HepG2 (cell line): Measurements from ENCODE around the gene E2F3. TPM values are rescaled to one million over a fixed set of nuclear protein-coding genes. Genes with fewer than 3 reads are reported as not detected.
A peak's percentile ranks its signal among the peaks of the same experiment; 100 is the strongest.

Experiments used
- PTBP1 ChIP-seq: fragments of 200-400 bp; formaldehyde crosslinking; IDR thresholded peaks from 2 replicates; pipeline ENCODE4 v1.6.1; 2018; ENCODE audit warnings: low read length, low read depth; ENCODE audit not compliant: poor library complexity, severe bottlenecking
- REL ChIP-seq: sonication (generic); formaldehyde crosslinking; conservative IDR thresholded peaks from 2 replicates; pipeline ENCODE4 v1.8.0; 2022; ENCODE audit warnings: mild to moderate bottlenecking, missing genetic modification reagents, moderate library complexity
- RFXAP ChIP-seq: sonication (generic); formaldehyde crosslinking; IDR thresholded peaks from 2 replicates; pipeline ENCODE4 v1.4.0; 2020; ENCODE audit warnings: missing genetic modification reagents, borderline replicate concordance
- SMAD3 ChIP-seq: sonication (generic); formaldehyde crosslinking; IDR thresholded peaks from 2 replicates; pipeline ENCODE4 v1.4.0; 2020; ENCODE audit warnings: missing genetic modification reagents
- SNAPC4 ChIP-seq: sonication (generic); formaldehyde crosslinking; IDR thresholded peaks from 2 replicates; pipeline ENCODE4 v1.4.0; 2020; ENCODE audit warnings: mild to moderate bottlenecking, missing genetic modification reagents
- ZBTB34 ChIP-seq: sonication (generic); formaldehyde crosslinking; IDR thresholded peaks from 2 replicates; pipeline ENCODE4 v1.8.0; 2022; ENCODE audit warnings: mild to moderate bottlenecking, missing genetic modification reagents
- ZFP41 ChIP-seq: sonication (generic); formaldehyde crosslinking; IDR thresholded peaks from 2 replicates; pipeline ENCODE4 v1.4.0; 2020; ENCODE audit warnings: mild to moderate bottlenecking, missing genetic modification reagents, borderline replicate concordance
- ZFYVE20 ChIP-seq: sonication (generic); formaldehyde crosslinking; IDR thresholded peaks from 2 replicates; pipeline ENCODE4 v1.8.0; 2023; ENCODE audit warnings: low read depth, mild to moderate bottlenecking, moderate library complexity, missing genetic modification reagents, borderline replicate concordance
- ZNF281 ChIP-seq: sonication (generic); formaldehyde crosslinking; IDR thresholded peaks from 2 replicates; pipeline ENCODE4 v1.4.0; 2020; ENCODE audit warnings: missing genetic modification reagents, borderline replicate concordance
- polyA plus RNA-seq, 8 experiments: library from polyadenylated mRNA; depleted of rRNA in 3 of 8; stranded (reverse) in 7 of 8; unstranded in 1 of 8; fragments of >200 nt; fragmentation: Illumina TruSeq in 4 of 8; extraction: Trizol in 4 of 8; gene quantifications; 2 replicates each; pipeline versions ENCODE4 v1.2.1 to v1.2.3, GENCODE V29; 2011 to 2016; ENCODE audit warnings: low read depth in 4 of 8, missing spikeins in 1 of 8, mixed read lengths in 1 of 8; ENCODE audit not compliant: insufficient read depth in 1 of 8
- total RNA-seq, 5 experiments: library from RNA; depleted of rRNA; stranded (reverse); fragments of >200 nt; fragmentation: Illumina TruSeq; extraction: Trizol; gene quantifications; 2 replicates each; pipeline ENCODE4 v1.2.3, GENCODE V29; 2016; ENCODE audit warnings: low read depth in 1 of 5
- TF ChIP-seq, protein P1 (sequence below): sonication (generic); formaldehyde crosslinking; IDR thresholded peaks from 2 replicates; pipeline ENCODE4 v1.8.1; 2023; ENCODE audit warnings: mild to moderate bottlenecking, missing genetic modification reagents
- TF ChIP-seq, protein P2 (sequence below): sonication (generic); formaldehyde crosslinking; IDR thresholded peaks from 2 replicates; pipeline ENCODE4 v1.4.0; 2020; ENCODE audit warnings: missing genetic modification reagents

E2F3 gene
- total and polyA plus RNA-seq, 2 of the 13 experiments (the other 11 are each of a cell fraction or from before 2014, with no cell fraction given), result 8.5 to 12.7 TPM

- TF ChIP-seq ZNF281 (CRISPR knock-in tag) (no peak), SMAD3 (CRISPR knock-in tag) (no peak), SNAPC4 (peak; percentile 98), ZFP41 (CRISPR knock-in tag) (0 out of 2 replicates have a peak, but pooled peaks have one; percentile 46), RFXAP (CRISPR knock-in tag) (peak; percentile 97), ZBTB34 (peak; percentile 80; the same call in 1 of the 2 replicates), PTBP1 (no peak), ZFYVE20 (CRISPR knock-in tag) (no peak; the same call in 1 of the 2 replicates), REL (CRISPR knock-in tag) (peak; percentile 85)
- TF ChIP-seq, protein P1, sequence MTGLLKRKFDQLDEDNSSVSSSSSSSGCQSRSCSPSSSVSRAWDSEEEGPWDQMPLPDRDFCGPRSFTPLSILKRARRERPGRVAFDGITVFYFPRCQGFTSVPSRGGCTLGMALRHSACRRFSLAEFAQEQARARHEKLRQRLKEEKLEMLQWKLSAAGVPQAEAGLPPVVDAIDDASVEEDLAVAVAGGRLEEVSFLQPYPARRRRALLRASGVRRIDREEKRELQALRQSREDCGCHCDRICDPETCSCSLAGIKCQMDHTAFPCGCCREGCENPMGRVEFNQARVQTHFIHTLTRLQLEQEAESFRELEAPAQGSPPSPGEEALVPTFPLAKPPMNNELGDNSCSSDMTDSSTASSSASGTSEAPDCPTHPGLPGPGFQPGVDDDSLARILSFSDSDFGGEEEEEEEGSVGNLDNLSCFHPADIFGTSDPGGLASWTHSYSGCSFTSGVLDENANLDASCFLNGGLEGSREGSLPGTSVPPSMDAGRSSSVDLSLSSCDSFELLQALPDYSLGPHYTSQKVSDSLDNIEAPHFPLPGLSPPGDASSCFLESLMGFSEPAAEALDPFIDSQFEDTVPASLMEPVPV, result peak; percentile 97
- TF ChIP-seq, protein P2, sequence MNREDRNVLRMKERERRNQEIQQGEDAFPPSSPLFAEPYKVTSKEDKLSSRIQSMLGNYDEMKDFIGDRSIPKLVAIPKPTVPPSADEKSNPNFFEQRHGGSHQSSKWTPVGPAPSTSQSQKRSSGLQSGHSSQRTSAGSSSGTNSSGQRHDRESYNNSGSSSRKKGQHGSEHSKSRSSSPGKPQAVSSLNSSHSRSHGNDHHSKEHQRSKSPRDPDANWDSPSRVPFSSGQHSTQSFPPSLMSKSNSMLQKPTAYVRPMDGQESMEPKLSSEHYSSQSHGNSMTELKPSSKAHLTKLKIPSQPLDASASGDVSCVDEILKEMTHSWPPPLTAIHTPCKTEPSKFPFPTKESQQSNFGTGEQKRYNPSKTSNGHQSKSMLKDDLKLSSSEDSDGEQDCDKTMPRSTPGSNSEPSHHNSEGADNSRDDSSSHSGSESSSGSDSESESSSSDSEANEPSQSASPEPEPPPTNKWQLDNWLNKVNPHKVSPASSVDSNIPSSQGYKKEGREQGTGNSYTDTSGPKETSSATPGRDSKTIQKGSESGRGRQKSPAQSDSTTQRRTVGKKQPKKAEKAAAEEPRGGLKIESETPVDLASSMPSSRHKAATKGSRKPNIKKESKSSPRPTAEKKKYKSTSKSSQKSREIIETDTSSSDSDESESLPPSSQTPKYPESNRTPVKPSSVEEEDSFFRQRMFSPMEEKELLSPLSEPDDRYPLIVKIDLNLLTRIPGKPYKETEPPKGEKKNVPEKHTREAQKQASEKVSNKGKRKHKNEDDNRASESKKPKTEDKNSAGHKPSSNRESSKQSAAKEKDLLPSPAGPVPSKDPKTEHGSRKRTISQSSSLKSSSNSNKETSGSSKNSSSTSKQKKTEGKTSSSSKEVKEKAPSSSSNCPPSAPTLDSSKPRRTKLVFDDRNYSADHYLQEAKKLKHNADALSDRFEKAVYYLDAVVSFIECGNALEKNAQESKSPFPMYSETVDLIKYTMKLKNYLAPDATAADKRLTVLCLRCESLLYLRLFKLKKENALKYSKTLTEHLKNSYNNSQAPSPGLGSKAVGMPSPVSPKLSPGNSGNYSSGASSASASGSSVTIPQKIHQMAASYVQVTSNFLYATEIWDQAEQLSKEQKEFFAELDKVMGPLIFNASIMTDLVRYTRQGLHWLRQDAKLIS (CRISPR knock-in tag), result no peak; the same call in 1 of the 2 replicates
Observed at GRCh38 chr6:20401205-20402091, at the start of gene E2F3 (continued).
